DND-41 (cell line): ENCODE data around the gene NCF4.

ENCODE experiments used
- CTCF ChIP-seq: IDR thresholded peaks from 2 replicates; pipeline ENCODE4 v1.5.1; 2012; ENCODE audit warnings: borderline replicate concordance, low read length, moderate library complexity, mild to moderate bottlenecking; ENCODE audit not compliant: poor library complexity, severe bottlenecking; ENCODE audit errors: extremely low read depth
- EZH2 ChIP-seq: IDR thresholded peaks from 3 replicates; pipeline ENCODE4 v1.6.1; 2012; ENCODE audit warnings: borderline replicate concordance, low read depth, mild to moderate bottlenecking, moderate library complexity, low read length, inconsistent platforms; ENCODE audit not compliant: severe bottlenecking

DNA sequence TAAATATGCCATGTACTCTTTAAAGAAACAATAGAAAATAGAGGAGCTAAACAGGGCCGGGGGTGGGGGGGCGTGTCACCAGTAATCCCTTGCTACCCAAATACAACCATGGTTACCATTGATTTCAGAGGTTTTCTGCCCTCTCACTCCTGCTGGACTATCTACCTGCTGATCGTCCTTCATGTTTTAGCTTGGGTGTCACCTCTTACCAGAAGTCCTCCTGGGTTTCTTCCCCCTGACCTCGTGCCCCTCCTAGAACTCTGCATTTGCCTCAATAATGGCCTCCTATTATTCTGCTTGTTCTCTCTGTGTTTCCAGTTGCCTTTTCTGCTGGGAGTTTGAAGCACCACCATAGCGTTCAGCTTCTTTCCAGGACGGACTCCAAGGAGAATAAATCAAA lies 34.5 kb upstream of the NCF4 start:
- TF ChIP-seq EZH2 = no peak
- no peak for TF ChIP-seq CTCF
